Memory B cell (primary cell): ENCODE results near the gene CUX1.
A peak's percentile ranks its signal among the peaks of the same experiment; 100 is the strongest.

ENCODE experiments used
- ATAC-seq: fragments of 150-1000 bp; cut with Tn5 transposase; 2 replicates; pipeline ENCODE4 v1.10.0; 2021; ENCODE audit warnings: low read depth, mild to moderate bottlenecking, moderate library complexity
- DNase-seq, 2 donors: peaks; one replicate each; pipeline ENCODE4 v3.0.0; 2022; ENCODE audit warnings: low spot score in 2 of 2
- H3K27ac Mint-ChIP-seq: one replicate; pipeline ENCODE4 v1.8.0; 2022; ENCODE audit warnings: mild to moderate bottlenecking, moderate library complexity, mixed read lengths
- H3K27me3 Mint-ChIP-seq: one replicate; pipeline ENCODE4 v1.8.0; 2022; ENCODE audit warnings: mixed read lengths
- H3K36me3 Mint-ChIP-seq: one replicate; pipeline ENCODE4 v1.8.0; 2022; ENCODE audit warnings: mild to moderate bottlenecking, mixed read lengths
- H3K4me1 Mint-ChIP-seq: one replicate; pipeline ENCODE4 v1.8.0; 2022; ENCODE audit warnings: mixed read lengths
- H3K4me3 Mint-ChIP-seq: one replicate; pipeline ENCODE4 v1.8.0; 2022; ENCODE audit warnings: mild to moderate bottlenecking, moderate library complexity, mixed read lengths
- H3K9me3 Mint-ChIP-seq: one replicate; pipeline ENCODE4 v1.8.0; 2022; ENCODE audit warnings: mixed read lengths

Gene CUX1

DNA sequence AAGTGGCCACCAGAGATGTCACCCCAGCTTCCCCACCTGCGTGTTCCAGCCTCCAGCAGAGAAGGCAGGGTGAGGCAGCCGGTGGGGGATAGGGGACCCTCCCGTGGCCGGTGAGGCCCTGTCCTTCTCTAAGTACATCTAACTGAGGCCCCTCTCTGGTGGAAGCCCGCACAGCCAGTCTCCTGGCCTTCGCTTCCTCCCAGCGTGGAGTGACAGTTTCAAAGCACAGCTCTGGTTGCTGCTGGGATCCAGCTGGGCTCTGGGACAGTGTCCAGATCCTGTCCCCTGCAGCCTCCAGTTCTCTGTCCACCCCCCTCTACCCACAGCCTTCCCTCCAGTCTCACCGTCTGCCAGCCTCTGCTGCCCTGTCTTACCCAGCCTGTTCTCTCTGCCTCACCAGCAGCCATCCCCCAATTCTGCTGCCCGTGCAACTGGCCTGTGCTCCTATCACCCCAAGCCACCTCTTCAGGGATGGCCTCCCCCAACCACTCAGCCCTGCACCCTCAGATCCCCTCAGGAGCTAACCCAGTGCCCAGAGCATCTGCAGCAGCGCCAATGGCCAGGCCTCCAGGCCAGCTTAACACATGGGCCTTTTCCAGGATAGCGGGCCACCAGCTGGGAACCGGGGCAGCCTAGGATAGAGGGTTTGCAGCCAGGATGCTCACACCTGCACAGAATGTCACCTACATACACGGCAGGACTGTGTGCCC is 452.9 kb downstream of the CUX1 start:
- Mint-ChIP-seq H3K36me3 (no peaks in the 10 kb centered on the region), H3K4me1 (peaks cover 3% of the 10 kb centered on the region), H3K9me3 (no peaks in the 10 kb centered on the region), H3K27me3 (no peaks in the 10 kb centered on the region), H3K4me3 (no peak overlapping the region), H3K27ac (no peak overlapping the region)
- no peak for ATAC-seq
- DNase-seq: no peak

DNA sequence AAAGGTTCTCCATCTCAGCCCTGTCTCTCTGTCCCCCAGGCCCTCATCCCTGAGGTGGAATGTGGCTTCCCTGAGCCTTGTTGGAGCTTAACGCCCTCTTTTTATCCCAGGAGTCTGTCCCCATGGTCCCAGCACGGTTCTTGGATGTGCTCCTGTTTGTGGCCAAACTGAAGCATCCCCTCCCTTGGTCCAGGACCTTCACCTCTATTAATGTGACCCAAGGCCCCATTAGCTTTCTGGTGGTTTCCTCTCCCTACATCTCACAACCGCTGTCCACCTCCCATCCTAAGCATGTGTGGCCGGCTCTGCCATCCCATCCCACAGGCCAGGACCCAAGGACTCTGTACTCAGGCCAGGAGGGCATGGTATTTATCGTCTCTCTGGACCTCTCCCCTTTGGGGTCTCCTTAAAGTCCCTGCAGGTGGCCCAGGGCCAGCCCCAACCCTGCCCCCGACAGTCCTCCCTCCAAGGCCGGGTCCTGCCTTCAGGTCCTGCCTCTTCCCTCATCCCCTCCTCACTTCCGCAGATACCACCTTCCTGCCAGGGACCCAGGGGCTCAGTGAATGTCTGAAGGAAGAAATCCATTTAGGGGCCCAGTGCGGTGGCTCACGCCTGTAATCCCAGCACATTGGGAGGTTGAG is 453.9 kb downstream of the CUX1 start:
- Mint-ChIP-seq H3K4me1 (peaks cover 3% of the 10 kb centered on the region), H3K9me3 (no peaks in the 10 kb centered on the region), H3K4me3 (no peak overlapping the region), H3K27me3 (no peaks in the 10 kb centered on the region), H3K27ac (no peak overlapping the region), H3K36me3 (no peaks in the 10 kb centered on the region)
- DNase-seq (no peak), ATAC-seq (no peak)

DNA sequence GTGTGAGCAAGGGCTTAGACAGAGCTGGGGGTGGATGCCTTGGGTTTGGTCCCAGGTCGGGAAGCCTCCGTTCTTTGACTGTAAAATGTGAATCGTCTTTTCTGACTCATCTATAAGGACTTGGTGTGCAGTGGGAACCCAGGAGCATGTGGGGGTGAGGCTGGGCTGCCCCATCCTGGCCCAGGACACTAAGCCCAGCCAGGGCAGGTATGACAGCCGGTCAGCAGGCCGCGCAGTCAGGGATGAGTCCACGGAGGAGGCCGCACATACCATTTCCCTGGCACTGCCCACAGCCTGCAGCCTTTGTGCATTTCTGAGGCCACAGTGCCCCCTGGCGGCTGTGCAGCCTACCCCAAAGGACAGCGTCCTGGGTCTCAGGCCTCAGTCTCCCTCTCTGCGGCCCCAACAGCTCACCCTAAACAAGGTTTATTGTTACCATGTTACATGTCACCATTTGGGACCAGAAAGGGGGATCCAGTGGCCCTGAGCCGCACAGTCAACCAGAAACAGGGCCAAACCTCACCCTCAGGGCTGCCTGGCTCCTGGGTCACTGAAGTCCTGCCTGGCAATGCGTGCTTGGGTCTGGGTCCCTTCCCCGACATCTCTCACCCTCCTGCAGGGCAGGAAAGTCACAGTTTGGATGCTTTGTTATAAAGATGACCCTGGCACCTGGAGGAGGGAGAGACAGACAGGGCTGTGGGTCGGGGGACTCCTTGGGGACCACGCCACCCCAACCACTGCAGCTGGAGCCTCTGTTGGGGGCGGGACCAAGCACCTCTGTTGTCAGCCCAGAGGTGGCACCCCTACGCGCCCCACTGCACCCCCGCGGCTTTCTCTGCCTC is 454.9 kb downstream of the CUX1 start:
- Mint-ChIP-seq H3K9me3 (no peaks in the 10 kb centered on the region), H3K4me3 (no peak overlapping the region), H3K4me1 (peaks cover 3% of the 10 kb centered on the region), H3K27me3 (no peaks in the 10 kb centered on the region), H3K27ac (no peak overlapping the region), H3K36me3 (no peaks in the 10 kb centered on the region)
- DNase-seq (peak; percentile 75 to 84), ATAC-seq (peak; percentile 85)

DNA sequence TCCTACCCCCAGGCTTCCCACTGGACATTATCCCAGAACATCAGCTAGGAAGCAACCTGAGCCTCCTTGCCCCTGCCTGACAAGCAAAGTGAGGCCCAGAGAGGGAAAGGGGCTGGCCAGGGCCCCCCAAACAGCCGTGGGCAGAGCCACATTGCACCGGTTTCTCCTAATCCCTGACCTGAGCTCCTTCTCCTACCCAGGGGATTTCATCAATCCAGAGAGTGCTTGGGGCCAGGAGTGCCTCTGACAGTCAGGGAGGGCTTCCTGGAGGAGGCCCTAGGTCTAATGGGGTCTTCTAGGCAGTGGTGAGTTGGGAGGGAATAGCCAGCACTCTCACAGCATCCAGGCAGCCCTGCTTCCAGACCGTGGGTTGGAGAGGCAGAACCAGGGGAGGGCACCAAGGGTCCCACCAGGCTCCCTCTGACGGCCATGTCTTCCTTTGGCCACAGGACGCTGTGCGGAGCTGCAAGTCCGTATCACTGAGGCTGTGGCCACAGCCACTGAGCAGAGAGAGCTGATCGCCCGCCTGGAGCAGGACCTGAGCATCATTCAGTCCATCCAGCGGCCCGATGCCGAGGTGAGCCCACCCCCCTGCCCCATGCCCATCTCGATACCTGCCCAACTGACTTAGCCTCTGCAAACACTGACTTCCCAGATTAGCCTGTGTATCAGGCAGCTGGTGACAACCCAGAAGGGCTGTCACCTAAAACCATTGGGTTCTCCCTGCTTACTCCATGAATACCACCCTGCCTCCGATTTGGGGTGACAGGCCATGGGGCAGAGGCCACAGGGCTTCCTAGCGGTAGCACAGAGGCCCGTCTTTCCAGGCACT is 455.7 kb downstream of the CUX1 start:
- ATAC-seq: no peak
- H3K36me3 Mint-ChIP-seq: no peaks in the 10 kb centered on the region
- peaks cover 3% of the 10 kb centered on the region for H3K4me1 Mint-ChIP-seq
- H3K4me3 Mint-ChIP-seq: no peak overlapping the region
- H3K27ac Mint-ChIP-seq: no peak overlapping the region
- no peaks in the 10 kb centered on the region for H3K9me3 Mint-ChIP-seq
- H3K27me3 Mint-ChIP-seq: no peaks in the 10 kb centered on the region
- DNase-seq: no peak

DNA sequence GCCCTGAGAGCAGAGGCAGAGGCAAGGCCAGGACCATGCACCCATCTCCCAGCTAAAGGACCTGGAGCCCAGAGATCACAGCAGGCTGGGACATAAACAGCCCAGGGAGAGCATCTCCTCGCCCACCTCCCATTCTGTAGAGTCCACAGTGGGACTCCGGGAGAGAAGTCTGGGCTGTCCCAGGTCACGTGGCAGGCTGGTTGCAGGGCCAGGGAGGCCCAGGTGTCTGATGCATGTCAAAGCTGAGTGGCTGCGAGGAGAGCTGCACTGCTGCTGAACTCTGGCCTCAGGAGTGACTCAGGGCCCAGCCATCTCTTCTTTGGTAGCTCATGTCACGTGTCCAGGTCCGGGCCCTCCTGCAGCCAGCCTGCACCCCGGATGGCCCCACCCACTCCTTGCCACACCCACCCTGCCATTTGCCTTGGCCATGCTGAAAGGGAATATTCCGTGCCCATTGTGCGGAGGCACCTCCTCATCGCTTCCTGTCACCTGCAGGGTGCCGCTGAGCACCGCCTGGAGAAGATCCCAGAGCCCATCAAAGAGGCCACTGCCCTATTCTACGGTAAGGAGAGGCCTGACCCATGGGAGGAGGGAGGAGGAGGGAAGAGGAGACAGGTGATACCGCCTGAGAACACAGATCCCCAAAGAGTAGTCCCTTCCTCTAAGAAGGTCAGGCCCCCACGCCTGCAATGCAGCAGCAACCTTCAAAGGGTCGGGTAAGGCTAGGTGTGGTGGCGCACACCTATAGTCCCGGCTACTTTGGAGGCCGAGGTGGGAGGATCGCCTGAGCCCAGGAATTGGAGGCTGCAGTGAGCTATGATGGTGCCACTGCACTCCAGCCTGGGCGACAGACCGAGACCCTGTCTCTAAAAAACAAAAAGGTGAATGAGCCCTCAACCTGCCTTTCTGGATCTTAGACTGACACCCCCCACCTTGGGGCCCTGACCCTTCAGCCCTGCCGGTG is 456.6 kb downstream of the CUX1 start:
- Mint-ChIP-seq H3K27ac (no peak overlapping the region), H3K4me1 (peaks cover 3% of the 10 kb centered on the region), H3K27me3 (no peaks in the 10 kb centered on the region), H3K4me3 (no peak overlapping the region), H3K9me3 (no peaks in the 10 kb centered on the region), H3K36me3 (no peaks in the 10 kb centered on the region)
- no peak for DNase-seq
- no peak for ATAC-seq

DNA sequence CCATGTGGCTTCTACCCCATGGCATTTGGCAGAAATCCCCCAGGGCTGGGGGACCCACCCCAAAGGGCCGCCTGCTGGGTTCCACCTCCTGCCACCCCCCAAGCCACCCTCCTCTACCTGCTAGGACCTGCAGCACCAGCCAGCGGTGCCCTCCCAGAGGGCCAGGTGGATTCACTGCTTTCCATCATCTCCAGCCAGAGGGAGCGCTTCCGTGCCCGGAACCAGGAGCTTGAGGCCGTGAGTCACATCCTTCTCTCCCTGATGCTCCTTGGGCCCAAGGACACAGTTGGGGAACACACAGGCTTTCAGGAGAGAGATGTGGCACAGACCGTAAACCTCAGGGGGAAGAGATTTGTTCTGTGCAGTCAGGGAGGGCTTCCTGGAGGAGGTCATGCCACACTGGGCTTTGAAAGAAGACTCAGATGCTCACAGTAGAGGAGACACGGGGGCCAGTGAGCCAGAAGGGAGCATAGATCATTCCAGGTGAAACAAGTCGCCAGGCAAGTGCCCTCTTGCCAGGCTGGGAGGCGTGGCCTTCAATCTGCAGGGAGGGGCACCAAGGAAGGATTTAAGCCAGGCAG is 457.8 kb downstream of the CUX1 start:
- no peak for ATAC-seq
- no peak for DNase-seq
- no peaks in the 10 kb centered on the region for H3K9me3 Mint-ChIP-seq
- no peaks in the 10 kb centered on the region for H3K27me3 Mint-ChIP-seq
- no peak overlapping the region for H3K4me3 Mint-ChIP-seq
- peaks cover 12% of the 10 kb centered on the region for H3K4me1 Mint-ChIP-seq
- no peak overlapping the region for H3K27ac Mint-ChIP-seq
- H3K36me3 Mint-ChIP-seq: no peaks in the 10 kb centered on the region

DNA sequence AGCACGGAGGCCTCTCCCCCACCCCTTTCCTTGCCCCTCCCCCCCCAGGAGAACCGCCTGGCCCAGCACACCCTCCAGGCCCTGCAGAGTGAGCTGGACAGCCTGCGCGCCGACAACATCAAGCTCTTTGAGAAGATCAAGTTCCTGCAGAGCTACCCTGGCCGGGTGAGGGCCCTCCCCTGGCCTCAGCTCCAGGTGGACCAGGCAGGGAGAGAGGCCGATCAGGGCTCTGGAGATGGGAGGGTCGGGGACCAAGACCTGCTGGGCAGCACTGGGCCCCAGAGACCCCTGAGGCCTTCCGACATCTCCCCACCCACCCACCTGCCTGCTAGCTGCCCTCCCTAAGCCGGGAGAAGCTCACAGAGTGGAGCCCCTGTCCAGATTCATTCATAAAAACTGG is 460.5 kb downstream of the CUX1 start:
- no peaks in the 10 kb centered on the region for H3K27me3 Mint-ChIP-seq
- DNase-seq (no peak), ATAC-seq (no peak)
- no peak overlapping the region for H3K4me3 Mint-ChIP-seq
- peaks cover 9% of the 10 kb centered on the region for H3K4me1 Mint-ChIP-seq
- H3K36me3 Mint-ChIP-seq: no peaks in the 10 kb centered on the region
- H3K9me3 Mint-ChIP-seq: no peaks in the 10 kb centered on the region
- no peak overlapping the region for H3K27ac Mint-ChIP-seq

DNA sequence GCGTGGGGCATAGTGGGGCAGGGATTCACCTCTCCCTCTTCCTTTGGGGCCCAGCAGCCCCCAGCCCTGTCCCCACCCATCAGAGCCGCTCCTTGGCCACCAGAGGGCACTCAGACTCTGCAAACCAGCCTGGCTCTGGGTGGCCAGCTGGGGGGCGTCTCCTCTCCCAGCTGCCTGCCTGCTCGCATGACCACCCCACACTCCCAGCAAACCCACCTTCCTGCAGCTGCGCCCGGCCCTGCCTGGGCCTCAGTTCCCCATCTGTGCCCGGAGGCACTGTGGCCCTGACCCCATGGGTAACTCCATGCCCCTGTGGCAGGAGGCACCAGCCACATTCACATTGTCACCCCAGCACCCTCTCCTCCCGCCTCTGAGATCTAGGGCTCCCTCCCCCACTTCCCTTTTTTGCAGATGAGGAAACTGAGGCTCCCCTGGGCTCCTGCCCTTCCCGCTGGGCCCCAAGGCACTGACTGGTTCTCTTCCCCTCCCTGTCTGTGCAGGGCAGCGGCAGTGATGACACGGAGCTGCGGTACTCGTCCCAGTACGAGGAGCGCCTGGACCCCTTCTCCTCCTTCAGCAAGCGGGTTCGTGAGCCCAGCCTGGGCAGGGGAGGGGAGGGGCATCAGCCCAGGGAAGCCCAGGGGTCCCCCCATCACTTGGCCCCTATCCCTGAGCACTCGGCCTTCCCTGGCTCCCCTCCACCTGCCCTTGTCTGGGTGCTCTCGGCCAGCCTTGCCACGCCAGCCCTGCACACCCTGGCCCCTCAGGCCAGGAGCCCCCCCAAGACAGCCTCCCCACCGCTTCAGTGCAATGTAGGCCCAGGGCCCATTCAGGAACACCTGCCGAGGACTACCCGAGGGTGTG is 462.3 kb downstream of the CUX1 start:
- H3K4me3 Mint-ChIP-seq: peak overlapping the region; percentile 78
- H3K27ac Mint-ChIP-seq: no peak overlapping the region
- ATAC-seq (peak; percentile 85), DNase-seq (peak; percentile 72 to 76)
- no peaks in the 10 kb centered on the region for H3K36me3 Mint-ChIP-seq
- H3K9me3 Mint-ChIP-seq: no peaks in the 10 kb centered on the region
- H3K4me1 Mint-ChIP-seq: peaks cover 20% of the 10 kb centered on the region
- no peaks in the 10 kb centered on the region for H3K27me3 Mint-ChIP-seq

DNA sequence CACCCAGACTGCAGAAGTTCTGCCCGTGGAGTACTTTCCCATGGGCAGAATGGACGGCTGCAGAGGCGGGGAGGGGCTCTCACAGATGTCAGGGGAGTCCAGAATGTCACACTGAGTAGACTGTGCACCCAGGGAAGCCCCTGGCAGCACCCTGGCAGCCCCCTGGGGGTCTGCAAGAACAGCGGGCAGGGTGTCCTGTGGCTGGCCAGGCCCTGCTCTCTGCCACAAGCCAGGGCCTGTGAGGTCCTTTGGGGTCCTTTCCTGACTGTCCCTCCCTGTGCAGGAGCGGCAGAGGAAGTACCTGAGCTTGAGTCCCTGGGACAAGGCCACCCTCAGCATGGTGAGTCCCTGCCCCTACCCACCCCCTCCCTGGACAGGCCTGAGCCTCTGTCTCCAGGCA is 463.1 kb downstream of the CUX1 start:
- Mint-ChIP-seq H3K4me1 (peaks cover 28% of the 10 kb centered on the region), H3K27ac (no peak overlapping the region), H3K9me3 (no peaks in the 10 kb centered on the region), H3K36me3 (no peaks in the 10 kb centered on the region), H3K4me3 (no peak overlapping the region), H3K27me3 (no peaks in the 10 kb centered on the region)
- ATAC-seq: no peak
- no peak for DNase-seq

DNA sequence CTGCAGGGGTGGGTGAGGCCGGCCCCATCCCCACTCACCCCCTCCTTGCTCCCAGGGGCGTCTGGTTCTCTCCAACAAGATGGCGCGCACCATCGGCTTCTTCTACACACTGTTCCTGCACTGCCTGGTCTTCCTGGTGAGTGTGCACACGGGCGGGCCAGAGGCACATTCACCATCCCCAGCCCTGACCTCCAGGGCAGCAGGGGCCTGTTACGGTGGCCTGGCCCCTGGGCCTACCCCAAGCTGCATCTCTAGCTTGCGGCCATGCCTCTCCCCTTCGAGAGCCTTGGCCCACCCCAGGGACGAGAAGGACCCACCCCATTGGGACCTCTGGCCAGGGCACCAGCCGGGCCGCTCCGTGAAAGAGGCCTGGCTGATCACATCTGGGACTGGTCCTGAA is 464.4 kb downstream of the CUX1 start:
- ATAC-seq (no peak), DNase-seq (no peak)
- Mint-ChIP-seq H3K9me3 (no peaks in the 10 kb centered on the region), H3K27me3 (no peaks in the 10 kb centered on the region), H3K4me1 (peaks cover 29% of the 10 kb centered on the region), H3K4me3 (no peak overlapping the region), H3K27ac (no peak overlapping the region), H3K36me3 (no peaks in the 10 kb centered on the region)

DNA sequence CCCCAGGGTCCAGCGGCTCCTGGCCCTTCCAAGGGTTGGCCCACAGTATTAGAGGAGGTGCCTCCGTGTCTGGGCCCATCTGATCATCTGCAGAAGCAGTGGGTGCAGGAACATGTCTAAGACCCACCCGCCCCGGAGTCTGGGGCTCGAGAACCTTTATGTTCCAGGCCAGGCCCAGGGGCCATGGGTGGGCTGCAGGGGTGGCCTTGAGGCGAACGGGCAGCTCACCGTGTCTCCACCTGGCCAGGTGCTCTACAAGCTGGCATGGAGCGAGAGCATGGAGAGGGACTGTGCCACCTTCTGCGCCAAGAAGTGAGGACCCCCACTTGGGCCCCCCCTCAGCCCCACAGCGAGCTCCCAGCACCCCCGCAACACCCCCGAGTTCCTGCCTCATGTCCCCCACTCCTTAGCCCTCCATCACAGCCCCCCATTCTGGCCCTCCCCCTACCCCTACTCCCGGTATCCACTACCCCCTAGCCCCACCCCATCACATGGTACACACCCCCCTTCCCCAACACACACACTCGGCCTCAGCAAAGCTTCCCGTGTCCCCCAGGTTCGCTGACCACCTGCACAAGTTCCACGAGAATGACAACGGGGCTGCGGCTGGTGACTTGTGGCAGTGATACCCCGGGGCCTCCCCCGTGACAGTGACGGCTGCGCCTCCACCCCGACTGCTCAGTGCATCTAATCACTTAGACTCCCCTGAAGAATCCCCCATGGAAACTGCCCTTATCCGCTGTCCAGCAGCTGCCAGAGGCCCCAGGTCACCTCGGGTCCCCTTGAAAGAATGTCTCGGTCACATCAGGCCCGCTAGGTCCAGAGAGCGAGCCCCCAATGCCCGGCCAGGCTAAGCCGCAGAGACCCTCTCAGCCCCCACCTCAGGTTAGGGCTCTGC is 465.3 kb downstream of the CUX1 start:
- no peaks in the 10 kb centered on the region for H3K27me3 Mint-ChIP-seq
- no peaks in the 10 kb centered on the region for H3K36me3 Mint-ChIP-seq
- no peak overlapping the region for H3K4me3 Mint-ChIP-seq
- ATAC-seq (no peak), DNase-seq (no peak)
- H3K9me3 Mint-ChIP-seq: no peaks in the 10 kb centered on the region
- H3K4me1 Mint-ChIP-seq: peaks cover 29% of the 10 kb centered on the region
- peak overlapping the region; percentile 91 for H3K27ac Mint-ChIP-seq
